ENCODE data around the gene NPEPPS.
"Not testable (repeated sequence)": the region's sequence is repeated elsewhere in the genome, so short reads cannot be mapped to it uniquely, and the experiment has no call there.

Gene NPEPPS

GRCh38 chr17:47530557-47531232 lies at the start of gene NPEPPS:
TSS of gene NPEPPS (plus strand) at chr17:47531108. CDS start at chr17:47531301, 193 bp downstream.
- peak; percentile 59 for DNase-seq

GRCh38 chr17:47491841-47492212 lies 39.1 kb upstream of the NPEPPS start:
- DNase-seq = not testable (repeated sequence)

GRCh38 chr17:47499074-47499473 lies 31.8 kb upstream of the NPEPPS start:
- DNase-seq = not testable (repeated sequence)

GRCh38 chr17:47499494-47499893 lies 31.4 kb upstream of the NPEPPS start:
- not testable (repeated sequence) for DNase-seq

- peak; percentile 25 for DNase-seq
Observed at GRCh38 chr17:47500620-47501019, 30.3 kb upstream of the NPEPPS start.

- peak; percentile 20 for DNase-seq
Observed at GRCh38 chr17:47502122-47502731, 28.7 kb upstream of the NPEPPS start.

- not testable (repeated sequence) for DNase-seq
Observed at GRCh38 chr17:47502776-47503455, 28.0 kb upstream of the NPEPPS start.

- DNase-seq = peak; percentile 14
Observed at GRCh38 chr17:47511701-47512146, 19.2 kb upstream of the NPEPPS start.

GRCh38 chr17:47513301-47513700 lies 17.6 kb upstream of the NPEPPS start:
- DNase-seq = not testable (repeated sequence)

GRCh38 chr17:47518880-47519279 lies 12.0 kb upstream of the NPEPPS start:
- not testable (repeated sequence) for DNase-seq

GRCh38 chr17:47519365-47519764 lies 11.5 kb upstream of the NPEPPS start:
- DNase-seq = not testable (repeated sequence)

- not testable (repeated sequence) for DNase-seq
Observed at GRCh38 chr17:47520279-47520678, 10.6 kb upstream of the NPEPPS start.

GRCh38 chr17:47521434-47521833 lies 9.5 kb upstream of the NPEPPS start:
- not testable (repeated sequence) for DNase-seq

GRCh38 chr17:47522341-47522740 lies 8.6 kb upstream of the NPEPPS start:
- not testable (repeated sequence) for DNase-seq

- not testable (repeated sequence) for DNase-seq
Observed at GRCh38 chr17:47531233-47531820, 419 bp downstream of the NPEPPS start.

GRCh38 chr17:47539085-47539484 lies 8.2 kb downstream of the NPEPPS start:
- not testable (repeated sequence) for DNase-seq

- DNase-seq = not testable (repeated sequence)
Observed at GRCh38 chr17:47541676-47542075, 10.8 kb downstream of the NPEPPS start.

- DNase-seq = not testable (repeated sequence)
Observed at GRCh38 chr17:47544327-47544726, 13.4 kb downstream of the NPEPPS start.

GRCh38 chr17:47554733-47555132 lies 23.8 kb downstream of the NPEPPS start:
- not testable (repeated sequence) for DNase-seq

GRCh38 chr17:47556108-47556507 lies 25.2 kb downstream of the NPEPPS start:
- DNase-seq = not testable (repeated sequence)

GRCh38 chr17:47560517-47561043 lies 29.7 kb downstream of the NPEPPS start:
- DNase-seq = not testable (repeated sequence)

GRCh38 chr17:47561698-47562405 lies 30.9 kb downstream of the NPEPPS start:
- not testable (repeated sequence) for DNase-seq

- DNase-seq = not testable (repeated sequence)
Observed at GRCh38 chr17:47562406-47562705, 31.4 kb downstream of the NPEPPS start.
